ENCODE measurements around the gene C19orf53.

Gene C19orf53

DNA sequence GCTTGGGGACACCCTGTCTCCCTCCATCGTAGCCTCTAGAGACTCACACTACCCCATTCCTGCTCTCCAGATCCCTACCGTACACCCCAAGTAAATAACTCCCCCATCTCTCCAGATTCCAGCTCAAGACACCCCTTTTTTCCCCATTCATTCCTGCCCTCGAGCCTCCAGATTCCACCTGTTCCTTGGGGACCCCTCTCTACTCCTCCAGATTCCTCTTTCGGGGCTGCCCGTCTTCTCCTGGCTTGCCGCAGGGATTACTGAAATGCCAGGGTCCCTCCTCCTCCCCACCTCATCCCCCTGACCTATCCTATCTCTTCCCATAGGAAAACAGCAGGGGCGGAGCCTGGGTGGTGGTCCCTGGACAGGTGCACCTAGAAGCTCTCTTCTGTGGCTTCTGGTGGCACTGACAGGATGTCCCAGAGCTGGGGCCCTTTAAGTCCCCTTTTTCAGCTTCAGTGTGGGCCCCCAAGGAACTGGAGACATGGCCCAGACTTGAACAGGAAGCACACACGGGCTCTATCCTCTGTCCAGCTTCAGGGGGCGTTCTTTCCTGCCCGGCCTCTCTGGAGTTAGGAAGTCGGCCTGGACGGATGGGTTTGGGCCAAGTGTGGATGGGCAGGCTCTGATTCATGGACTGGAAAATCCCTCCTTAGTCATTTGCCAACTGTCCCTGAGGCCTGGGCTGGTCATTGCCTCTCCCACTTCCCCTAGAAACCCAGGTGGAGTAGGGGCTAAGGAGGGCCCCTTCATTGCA is 22.2 kb downstream of the C19orf53 start:
- ATAC-seq (no peak), DNase-seq (no peak)

DNA sequence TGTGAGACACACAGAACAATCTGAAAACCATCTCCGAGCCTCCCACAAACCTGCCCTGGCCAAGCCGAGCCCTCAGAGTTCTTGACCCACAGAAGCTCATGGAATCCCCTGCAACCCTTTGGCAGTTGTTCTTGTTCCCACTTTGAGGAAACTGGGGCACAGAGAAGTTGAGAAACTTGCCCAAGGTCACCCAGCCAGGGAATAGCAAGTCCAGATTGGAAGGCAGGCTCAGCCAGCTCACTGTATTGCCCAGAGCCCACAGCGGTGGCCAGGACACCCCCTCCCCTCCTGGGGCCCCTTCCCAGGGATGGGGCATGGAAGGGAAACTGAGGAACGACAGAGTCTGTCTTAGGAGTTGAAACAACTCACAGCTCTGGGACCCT is 22.8 kb downstream of the C19orf53 start:
- DNase-seq (no peak), ATAC-seq (no peak)

DNA sequence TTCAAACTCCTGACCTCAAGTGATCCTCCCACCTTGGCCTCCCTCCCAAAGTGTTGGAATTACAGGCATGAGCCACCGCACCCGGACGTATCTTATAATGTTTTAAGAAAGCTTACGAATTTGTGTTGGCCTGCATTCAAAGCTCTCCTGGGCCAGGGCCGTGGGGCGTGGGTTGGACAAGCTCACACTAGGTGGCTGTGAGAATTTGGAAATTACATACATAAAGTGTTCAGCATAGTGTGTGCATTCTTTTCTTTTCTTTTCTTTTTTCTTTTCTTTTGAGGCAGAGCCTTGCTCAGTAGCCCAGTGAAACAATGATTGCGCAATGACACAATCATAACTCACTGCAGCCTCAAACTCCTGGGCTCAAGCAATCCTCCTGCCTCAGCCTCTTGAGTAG is 23.6 kb downstream of the C19orf53 start:
- ATAC-seq (no peak), DNase-seq (no peak)

DNA sequence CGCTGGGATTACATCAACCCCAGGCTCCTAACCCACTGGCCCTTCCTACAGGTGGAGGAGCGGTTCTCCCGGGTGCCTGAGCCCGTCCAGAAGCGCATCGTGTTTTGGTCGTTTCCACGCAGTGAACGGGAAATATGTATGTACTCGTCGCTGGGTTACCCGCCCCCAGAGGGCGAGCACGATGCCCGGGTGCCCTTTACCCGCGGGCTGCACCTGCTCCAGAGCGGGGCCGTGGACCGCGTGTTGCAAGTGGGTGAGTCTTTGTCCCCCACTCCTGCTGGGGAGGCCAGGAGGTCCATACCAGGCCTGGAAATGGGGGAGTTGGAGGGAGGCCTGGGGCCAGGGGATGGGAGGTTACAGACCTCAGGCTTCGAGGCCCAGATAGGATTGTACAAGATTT is 25.4 kb downstream of the C19orf53 start:
- DNase-seq (no peak), ATAC-seq (no peak)

DNA sequence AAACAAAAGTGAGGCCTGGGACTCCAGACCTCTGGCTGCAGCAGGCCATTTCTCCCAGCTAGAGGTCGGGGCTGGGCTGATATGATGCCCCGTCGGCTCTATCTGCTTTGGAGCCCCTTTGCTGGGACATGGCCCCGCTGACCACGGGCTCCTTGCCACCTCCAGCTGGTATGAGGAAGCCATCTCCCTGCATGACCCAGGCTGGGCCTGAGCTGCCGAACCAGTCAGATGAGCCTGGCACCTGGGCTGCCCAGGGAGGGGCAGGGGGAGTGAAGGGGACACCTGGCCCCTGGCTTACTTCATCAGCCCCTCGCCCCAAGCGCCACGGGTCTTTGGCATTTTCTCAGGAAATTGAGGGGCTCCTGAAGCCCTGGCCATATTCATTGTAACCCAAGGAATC is 28.8 kb downstream of the C19orf53 start:
- ATAC-seq (no peak), DNase-seq (no peak)

DNA sequence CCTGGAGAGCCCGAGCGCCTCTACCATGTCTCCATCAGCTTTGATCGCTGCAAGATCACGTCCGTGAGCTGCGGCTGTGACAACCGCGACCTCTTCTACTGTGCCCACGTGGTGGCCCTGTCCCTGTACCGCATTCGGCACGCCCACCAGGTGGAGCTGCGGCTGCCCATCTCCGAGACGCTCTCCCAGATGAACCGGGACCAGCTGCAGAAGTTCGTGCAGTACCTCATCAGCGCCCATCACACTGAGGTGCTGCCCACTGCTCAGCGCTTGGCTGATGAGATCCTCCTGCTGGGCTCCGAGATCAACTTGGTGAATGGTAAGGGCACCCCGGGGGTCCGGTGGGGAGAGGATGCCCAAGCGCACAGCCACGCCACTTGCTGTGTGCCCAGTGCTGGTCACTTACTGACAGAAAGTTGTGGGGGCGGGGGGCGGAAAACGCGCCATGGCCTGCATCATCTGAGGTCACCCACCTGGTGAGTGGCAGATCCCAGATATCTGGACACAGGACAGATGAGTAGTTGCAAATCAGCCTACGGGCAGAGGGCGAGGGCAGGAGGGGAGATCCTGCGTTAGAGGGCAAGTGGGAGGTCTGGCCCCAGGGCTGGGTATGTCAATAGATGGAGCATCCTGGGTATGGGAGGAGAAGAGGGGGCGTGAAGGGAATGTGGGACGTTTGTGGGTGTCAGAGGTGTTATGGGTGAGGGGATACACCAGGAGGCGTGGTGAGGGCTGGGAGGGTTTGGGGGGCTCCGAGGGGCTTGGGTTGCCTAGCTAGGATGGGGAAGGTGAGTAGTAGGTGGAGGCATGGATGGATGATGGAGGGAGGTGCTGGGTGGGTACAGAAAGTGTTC is 30.8 kb downstream of the C19orf53 start:
- DNase-seq: peak; percentile 29
- ATAC-seq: no peak

DNA sequence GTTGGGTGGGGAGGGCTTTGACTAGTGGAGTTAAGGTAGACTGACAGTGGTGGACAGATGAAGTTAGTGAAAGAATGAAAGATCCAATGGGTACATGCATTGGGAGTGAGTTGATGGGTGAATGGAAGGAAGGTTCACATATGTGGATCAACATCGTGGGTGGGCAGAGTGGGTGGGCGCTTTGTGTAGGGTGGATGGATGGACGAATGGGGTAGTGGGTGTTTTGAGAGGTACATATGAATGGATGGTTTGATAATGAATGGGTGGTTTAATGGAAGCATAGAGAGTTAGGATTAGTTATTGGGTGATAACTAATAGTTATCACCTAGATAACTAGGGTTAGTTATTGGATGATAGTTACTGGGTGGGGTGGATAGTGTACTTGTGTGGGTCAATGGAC is 32.5 kb downstream of the C19orf53 start:
- DNase-seq (no peak), ATAC-seq (no peak)

DNA sequence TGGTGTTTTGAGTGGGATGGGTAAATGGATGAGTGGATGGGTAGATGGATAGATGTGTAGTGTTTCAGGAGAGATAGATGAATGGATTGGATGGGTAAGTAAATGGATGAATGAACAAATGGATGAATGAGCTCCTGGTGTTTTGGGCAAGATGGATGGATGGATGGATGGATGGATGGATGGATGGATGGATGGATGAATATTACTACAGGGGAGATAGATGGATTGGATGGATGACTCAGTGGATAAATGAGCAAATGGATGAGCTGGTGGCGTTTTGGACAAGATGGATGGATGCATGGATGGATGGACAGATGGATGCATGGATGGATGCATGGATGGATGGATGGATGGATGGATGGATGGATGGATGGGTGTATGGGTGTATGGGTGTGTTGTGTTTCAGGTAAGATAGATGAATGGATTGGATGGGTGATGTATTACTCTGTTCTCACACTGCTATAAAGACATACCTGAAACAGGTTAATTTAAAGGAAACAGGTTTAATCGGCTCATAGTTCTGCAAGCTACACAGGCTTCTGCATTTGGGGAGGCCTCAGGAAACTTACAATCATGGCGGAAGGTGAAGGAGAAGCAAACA is 33.3 kb downstream of the C19orf53 start:
- no peak for DNase-seq
- ATAC-seq: no peak

DNA sequence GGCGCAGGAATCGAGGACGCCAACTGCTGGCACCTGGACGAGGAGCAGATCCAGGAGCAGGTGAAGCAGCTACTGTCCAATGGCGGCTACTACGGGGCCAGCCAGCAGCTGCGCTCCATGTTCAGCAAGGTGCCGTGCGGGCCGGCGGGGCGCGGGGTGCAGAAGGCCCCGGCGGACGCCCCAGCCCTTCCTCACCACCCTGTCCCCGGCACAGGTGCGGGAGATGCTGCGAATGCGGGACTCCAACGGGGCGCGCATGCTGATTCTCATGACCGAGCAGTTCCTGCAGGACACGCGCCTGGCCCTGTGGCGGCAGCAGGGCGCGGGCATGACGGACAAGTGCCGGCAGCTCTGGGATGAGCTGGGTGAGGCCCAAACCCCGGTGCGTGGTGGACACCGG is 34.6 kb downstream of the C19orf53 start:
- ATAC-seq (no peak), DNase-seq (no peak)

DNA sequence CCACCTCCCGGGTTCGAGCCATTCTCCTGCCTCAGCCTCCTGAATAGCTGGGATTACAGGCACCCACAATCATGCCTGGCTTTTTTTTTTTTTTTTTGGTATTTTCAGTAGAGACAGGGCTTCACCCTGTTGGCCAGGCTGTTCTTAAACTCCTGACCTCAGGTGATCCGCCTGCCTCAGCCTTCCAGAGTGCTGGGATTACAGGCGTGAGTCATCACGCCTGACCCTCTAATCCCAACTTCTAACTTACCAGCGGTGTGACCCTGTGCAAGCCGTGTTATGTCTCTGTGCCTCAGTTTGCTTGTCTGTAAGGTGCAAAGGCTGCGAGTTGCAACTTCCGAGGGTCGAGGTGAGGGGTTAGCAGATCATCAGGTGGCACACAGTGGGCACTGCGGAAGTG is 38.3 kb downstream of the C19orf53 start:
- DNase-seq (no peak), ATAC-seq (no peak)

DNA sequence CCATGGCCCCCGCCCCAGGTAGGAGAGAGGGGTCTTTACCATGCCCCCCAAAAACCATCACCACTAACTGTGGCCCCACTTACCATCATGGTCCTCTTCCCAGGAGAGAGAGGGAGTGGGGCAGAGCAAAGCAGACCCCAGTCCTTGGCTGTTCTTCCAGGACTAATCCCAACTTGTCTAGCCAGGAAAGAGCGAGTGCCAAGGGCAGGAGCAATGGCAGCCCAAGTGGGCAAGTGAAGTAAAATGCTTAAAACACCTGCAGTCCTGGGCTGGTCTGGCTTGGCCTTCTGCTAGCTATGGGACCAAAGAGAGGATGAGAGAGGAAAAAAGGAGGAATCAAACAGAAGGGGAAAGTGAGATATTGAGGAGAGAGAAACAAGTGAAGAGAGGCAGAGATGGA is 38.9 kb downstream of the C19orf53 start:
- ATAC-seq: no peak
- DNase-seq: no peak

DNA sequence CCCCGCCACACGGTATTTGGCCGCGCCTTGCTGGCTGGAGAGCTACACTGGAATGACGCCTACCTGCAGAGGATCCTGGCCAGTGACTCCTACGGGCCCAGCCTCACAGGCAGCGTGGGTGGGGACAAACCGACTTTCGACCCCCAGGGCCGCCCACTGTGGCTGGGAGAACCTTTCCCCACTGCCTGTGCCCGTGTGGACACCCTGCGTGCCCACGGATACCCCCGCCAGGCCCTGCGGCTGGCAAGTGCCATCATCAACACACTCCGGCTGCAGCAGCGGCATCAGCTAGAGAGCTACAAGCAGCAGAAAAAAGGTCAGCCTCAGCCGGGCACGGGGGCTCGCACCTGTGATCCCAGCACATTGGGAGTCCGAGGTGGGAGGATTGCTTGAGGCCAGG is 40.3 kb downstream of the C19orf53 start:
- DNase-seq (no peak), ATAC-seq (no peak)

DNA sequence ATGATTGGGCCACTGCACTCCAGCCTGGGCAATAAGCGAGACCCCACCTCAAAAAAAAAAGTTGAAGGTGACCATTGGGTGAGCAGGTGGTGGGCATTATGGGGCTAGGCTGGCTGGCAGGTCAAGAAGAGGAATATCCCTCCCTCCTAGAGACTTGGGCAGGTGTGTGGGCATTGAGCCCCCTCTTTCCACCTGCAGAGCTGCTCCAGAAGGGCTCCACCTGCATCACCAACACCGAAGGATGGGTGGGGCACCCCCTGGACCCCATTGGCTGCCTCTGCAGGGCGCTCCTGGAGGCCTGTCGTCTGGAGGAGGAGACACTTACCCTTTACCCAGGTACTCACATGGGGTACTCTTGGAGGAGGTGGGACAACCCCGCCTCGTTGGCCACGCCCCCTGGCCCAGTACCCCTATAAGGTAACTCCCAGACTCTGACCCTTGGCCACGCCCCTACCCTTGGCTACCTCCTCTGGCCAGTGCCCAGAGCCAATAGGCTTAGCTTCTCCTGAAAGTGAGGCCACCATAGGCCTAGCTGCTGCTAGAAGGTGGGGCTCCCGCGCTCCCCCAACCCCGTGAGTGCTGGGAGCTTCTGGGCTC is 42.9 kb downstream of the C19orf53 start:
- no peak for DNase-seq
- ATAC-seq: peak; percentile 28

DNA sequence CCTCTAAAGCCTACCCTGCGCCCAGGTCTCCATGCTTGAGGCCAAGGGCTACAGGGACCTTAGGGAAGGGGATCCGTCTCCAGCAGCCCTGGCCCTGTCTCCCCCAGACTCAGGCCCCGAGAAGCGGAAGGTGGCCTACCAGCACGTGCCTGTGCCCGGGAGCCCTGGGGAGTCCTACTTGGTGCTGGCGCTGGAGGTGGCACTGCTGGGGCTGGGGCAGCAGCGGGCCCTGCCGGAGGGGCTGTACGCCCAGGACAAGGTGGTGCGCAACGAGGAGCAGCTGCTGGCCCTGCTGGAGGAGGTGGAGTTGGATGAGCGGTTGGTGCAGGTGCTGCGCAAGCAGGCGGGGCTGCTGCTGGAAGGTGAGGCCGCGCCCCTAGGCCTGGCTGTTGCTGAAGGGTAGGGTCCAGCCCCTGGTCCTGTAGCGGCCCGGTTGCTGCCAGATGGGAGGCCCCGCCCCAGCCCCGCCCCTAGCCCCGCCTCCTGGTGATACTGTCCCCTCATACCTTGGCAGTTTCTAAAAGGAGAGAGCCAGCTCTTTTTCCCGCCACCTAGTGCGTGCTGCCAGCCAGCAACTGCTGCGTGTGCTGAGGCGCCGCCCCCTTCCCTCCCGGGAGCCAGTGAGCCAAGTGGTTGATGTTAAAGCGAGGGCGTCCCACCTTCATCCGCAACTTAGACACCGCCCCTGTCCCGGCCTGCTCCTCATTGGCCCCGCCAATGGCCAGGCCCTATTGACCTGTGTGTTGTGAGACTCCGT is 43.5 kb downstream of the C19orf53 start:
- ATAC-seq: no peak

DNA sequence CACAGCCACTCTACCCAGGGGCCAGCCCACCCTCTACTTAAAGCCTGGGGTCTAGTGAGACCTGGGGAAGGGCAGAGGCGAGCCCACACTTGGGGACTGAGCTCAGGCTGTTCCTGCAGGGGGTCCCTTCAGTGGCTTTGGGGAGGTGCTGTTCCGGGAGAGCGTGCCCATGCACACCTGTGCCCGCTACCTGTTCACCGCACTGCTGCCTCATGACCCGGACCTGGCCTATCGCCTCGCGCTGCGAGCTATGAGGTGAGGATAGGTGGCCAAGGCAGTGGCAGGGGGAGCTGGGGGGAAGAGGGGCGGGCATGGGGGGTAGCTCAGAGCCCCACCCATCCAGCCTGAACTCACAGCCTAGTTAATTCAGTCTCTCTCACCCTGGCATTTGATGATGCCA is 45.0 kb downstream of the C19orf53 start:
- no peak for DNase-seq
- no peak for ATAC-seq

More for the DNA sequence above, 43.5 kb downstream of the C19orf53 start:
- no peak for DNase-seq

DNA sequence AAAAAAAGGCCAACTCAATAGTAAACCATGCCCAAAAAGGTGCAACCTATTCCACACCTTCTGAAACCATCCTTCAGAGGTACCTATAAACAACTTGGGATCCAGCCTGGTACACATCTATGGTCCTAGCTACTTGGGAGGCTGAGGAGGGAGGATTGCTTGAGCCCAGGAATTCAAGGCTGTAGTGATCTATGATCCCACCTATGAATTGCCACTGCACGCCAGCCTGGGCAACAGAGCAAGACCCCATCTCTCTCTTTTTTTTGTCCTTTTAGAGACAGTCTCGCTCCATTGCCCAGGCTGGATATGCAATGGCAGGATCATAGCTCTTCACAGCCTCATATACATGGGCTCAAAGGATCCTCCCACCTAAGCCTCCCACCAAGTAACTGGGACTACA is 47.0 kb downstream of the C19orf53 start:
- DNase-seq (no peak), ATAC-seq (no peak)

DNA sequence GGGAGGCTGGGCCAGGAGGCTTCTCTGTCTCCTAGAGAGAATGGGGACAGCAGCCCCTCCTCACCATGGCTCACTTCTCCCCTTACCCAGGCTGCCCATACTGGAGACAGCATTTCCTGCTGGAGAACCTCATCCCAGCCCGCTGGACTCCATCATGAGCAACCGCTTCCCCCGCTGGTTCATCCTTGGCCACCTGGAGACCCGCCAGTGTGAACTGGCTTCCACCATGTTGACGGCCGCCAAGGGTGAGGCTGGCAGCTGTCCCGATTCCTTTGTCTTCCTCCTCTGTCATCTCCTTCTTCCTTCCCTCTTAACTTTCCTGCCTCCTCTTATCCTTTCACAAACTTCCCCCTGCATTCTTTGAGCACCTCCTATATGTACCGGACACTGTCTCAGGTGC is 49.0 kb downstream of the C19orf53 start:
- no peak for ATAC-seq
- no peak for DNase-seq

DNA sequence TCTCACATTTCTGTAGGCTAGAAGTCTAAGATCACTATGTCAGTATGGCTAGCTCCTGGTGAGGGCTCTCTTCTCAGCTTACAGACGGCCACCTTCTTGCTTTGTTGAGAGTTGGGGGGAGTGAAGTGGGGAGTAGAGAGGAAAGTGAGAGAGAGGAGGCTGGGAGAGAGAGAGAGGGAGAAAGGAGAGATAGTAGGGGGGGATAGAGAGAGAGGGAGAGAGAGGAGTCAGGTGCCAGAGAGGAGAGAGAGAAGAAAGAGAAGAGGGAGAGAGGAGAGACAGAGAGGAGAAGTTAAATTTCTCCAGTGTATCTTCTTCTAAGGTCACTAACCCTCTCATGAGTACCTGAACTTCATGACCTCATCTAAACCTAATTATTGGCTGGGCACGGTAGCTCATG is 49.6 kb downstream of the C19orf53 start:
- ATAC-seq: no peak
- DNase-seq: no peak

DNA sequence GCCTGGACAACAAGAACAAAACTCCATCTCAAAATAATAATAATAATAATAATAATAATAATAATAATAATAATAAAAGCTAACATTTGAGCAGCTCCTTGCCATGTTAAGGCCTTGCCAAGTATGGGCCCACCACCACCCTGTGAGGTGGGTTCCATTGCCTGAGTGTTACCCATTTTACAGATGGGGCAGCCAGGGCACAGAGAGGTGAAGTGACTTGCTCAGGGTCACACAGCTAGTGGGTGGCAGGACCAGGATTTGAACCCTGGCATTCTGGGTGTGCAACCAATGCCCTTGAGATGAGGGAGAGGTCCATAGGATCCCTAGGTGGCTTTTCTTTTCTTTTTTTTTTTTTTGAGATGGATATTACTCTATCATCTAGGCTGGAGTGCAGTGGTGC is 50.4 kb downstream of the C19orf53 start:
- DNase-seq: no peak
- no peak for ATAC-seq

DNA sequence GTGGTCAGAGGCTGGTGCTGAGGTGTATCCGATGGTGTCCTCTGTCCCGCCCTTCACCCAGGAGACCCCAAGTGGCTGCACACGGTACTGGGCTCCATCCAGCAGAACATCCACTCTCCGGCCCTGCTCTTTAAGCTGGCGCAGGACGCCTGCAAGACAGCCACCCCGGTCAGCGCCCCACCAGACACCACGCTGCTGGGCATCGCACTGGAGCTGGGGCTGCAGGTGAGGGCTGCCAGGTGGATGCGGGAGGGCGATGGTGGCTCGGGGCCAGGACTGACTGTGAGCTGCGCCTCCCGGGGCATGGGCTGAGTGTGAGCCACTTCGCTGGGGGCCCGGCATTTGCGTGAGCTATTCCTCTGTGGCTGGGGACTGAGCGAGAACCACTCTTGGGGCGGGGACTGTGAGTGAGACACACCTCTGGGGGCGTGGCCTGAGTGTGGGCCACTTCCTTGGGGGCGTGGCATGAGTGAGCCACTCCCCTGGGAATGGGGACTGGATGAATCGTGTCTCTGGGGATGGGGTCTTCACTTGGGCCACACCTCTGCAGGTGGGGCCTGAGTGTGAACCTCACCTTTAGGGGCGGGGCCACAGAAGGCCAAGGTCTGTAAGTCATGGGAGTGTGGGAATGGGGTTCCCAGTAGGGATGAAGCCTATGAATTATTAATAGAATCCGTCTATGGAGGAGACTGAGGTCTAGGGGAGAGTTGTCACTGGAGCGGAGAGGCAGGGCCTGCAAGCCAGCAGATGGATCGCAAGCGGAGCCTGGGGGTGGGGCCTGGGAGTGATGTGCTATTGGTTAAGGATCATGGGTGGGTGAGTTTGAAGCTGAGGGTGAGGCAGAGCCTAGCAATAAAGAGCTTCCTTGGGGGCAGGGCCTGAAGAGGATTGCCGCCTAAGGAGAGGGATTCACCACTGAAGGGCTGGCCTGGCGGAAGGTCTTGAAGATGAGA is 51.5 kb downstream of the C19orf53 start:
- ATAC-seq: peak; percentile 39
- DNase-seq: no peak

DNA sequence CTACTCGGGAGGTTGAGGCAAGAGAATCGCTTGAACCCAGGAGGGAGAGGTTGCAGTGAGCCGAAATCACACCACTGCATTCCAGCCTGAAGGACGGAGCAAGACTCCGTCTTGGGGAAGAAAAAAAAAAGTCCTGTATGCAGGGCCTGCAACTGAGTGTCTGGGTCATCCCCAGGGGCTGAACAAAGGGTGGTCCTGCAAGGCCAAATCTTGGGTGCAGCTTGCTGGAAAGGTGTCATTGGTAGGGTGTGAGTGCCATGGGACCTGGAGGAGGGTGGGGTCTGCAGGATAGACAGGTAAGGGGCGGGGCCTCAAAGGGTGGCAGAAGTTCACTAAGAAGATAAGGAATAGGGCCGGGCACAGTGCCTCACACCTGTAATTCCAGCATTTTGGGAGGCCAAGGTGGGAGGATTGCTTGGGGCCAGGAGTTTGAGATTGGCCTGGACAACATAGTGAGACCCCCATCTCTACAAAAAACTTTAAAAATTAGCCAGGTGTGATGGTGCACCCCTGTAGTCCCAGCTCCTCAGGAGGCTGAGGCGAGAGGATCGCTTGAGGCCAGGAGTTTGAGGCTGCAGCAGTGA is 52.5 kb downstream of the C19orf53 start:
- ATAC-seq (no peak), DNase-seq (no peak)

Data from stimulated activated naive CD8-positive, alpha-beta T cell treated with anti-CD3 and anti-CD28 coated beads, Interleukin-15, Interleukin-2, amounts not matched to agents 100 U/mL and 50 U/mL, for 24 hours (primary cell).